ENCODE measurements around the gene SELENON. TPM values are rescaled to one million over a fixed set of nuclear protein-coding genes. Genes with fewer than 3 reads are reported as not detected.

Gene SELENON
- total and polyA plus RNA-seq, 10 of the 15 experiments (the other 5 are each of a cell fraction or from before 2014, with no cell fraction given) = 0.07 to 5.1 (median 0.80) TPM

DNA sequence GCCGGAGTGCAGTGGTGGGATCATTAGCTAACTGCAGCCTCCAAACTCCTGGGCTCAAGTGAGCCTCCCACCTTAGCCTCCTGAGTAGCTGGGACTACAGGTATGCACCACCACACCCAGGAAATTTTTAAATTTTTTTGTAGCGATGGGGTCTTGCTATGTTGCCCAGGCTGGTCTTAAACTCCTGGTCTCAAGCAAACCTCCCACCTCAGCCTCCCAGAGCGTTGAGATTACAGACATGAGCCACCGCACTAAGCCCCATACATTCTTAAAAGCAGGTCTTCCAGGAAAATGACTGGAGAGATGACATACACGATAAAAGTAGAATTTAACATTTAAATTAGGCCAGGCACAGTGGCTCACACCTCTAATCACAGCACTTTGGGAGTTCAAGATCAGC, 33.2 kb downstream of the SELENON start (continued):
- TF ChIP-seq IRF4 (IDR thresholded peaks at IDR 0.05; ENCODE audit: low read depth, low read length) = no peak
- TF ChIP-seq SIN3A (IDR thresholded peaks at IDR 0.05; ENCODE audit: low read depth, low read length) = no peak
- TF ChIP-seq POLR2AphosphoS5 (IDR thresholded peaks at IDR 0.05; ENCODE audit: low read length) = no peak
- no peak for TF ChIP-seq SMC3 (IDR thresholded peaks at IDR 0.05; ENCODE audit: borderline replicate concordance, low read length)
- no peak for TF ChIP-seq CBX5 (IDR thresholded peaks at IDR 0.05; ENCODE audit: low read depth)
- TF ChIP-seq USF2 (IDR thresholded peaks at IDR 0.05; ENCODE audit: borderline replicate concordance, low read depth, low read length) = no peak
- TF ChIP-seq, protein P1, sequence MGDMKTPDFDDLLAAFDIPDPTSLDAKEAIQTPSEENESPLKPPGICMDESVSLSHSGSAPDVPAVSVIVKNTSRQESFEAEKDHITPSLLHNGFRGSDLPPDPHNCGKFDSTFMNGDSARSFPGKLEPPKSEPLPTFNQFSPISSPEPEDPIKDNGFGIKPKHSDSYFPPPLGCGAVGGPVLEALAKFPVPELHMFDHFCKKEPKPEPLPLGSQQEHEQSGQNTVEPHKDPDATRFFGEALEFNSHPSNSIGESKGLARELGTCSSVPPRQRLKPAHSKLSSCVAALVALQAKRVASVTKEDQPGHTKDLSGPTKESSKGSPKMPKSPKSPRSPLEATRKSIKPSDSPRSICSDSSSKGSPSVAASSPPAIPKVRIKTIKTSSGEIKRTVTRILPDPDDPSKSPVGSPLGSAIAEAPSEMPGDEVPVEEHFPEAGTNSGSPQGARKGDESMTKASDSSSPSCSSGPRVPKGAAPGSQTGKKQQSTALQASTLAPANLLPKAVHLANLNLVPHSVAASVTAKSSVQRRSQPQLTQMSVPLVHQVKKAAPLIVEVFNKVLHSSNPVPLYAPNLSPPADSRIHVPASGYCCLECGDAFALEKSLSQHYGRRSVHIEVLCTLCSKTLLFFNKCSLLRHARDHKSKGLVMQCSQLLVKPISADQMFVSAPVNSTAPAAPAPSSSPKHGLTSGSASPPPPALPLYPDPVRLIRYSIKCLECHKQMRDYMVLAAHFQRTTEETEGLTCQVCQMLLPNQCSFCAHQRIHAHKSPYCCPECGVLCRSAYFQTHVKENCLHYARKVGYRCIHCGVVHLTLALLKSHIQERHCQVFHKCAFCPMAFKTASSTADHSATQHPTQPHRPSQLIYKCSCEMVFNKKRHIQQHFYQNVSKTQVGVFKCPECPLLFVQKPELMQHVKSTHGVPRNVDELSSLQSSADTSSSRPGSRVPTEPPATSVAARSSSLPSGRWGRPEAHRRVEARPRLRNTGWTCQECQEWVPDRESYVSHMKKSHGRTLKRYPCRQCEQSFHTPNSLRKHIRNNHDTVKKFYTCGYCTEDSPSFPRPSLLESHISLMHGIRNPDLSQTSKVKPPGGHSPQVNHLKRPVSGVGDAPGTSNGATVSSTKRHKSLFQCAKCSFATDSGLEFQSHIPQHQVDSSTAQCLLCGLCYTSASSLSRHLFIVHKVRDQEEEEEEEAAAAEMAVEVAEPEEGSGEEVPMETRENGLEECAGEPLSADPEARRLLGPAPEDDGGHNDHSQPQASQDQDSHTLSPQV (IDR thresholded peaks at IDR 0.05) = no peak
- no peak for TF ChIP-seq CTCF (IDR thresholded peaks at IDR 0.05 in 2 of 3, conservative IDR thresholded peaks at IDR 0.05 in 1 of 3; ENCODE audit: control insufficient read depth in 2 of 3, extremely low read depth in 1 of 3, insufficient read depth in 1 of 3, low read depth in 3 of 3, low read length in 3 of 3)
- TF ChIP-seq PML (IDR thresholded peaks at IDR 0.05; ENCODE audit: low read length) = no peak

Measured in GM12878 (cell line).